DND-41 (cell line): ENCODE data around the gene JKAMP.

Experiments
- ATAC-seq: fragments of 200-7000 bp; cut with Tn5 transposase; 3 replicates; pipeline ENCODE4 v1.9.1; 2021; ENCODE audit warnings: low read depth; ENCODE audit not compliant: insufficient read depth
- DNase-seq: peaks from one replicate; pipeline ENCODE4 v3.0.0-alpha.2; 2020
- H2AFZ ChIP-seq: 2 replicates; pipeline ENCODE4 v1.6.0; 2012; ENCODE audit warnings: low read depth, low read length
- H3K27ac ChIP-seq: 2 replicates; pipeline ENCODE4 v1.5.1; 2012; ENCODE audit warnings: low read length, inconsistent platforms
- H3K27me3 ChIP-seq: fragments of 200-600 bp; sonication (generic); 2 replicates; pipeline ENCODE4 v1.6.0; 2012; ENCODE audit warnings: low read length, mild to moderate bottlenecking, inconsistent platforms; ENCODE audit not compliant: insufficient read depth, poor library complexity
- H3K36me3 ChIP-seq: 2 replicates; pipeline ENCODE4 v1.5.1; 2012; ENCODE audit warnings: low read length, inconsistent platforms; ENCODE audit not compliant: insufficient read depth
- H3K4me1 ChIP-seq: 2 replicates; pipeline ENCODE4 v1.5.1; 2012; ENCODE audit warnings: mild to moderate bottlenecking, low read length; ENCODE audit not compliant: insufficient read depth
- H3K4me2 ChIP-seq: 2 replicates; pipeline ENCODE4 v1.6.0; 2012; ENCODE audit warnings: mild to moderate bottlenecking, moderate library complexity, low read length, inconsistent platforms; ENCODE audit not compliant: insufficient read depth
- H3K4me3 ChIP-seq, 2 experiments: fragments of 200-600 bp in 1 of 2; shearing (Covaris generic) in 1 of 2; 2 replicates each; pipeline ENCODE4 v1.5.1; 2012 to 2016; ENCODE audit warnings: inconsistent platforms in 2 of 2, low read length in 2 of 2, mild to moderate bottlenecking in 2 of 2, low read depth in 1 of 2, moderate library complexity in 1 of 2
- H3K79me2 ChIP-seq: 2 replicates; pipeline ENCODE4 v1.6.0; 2012; ENCODE audit warnings: low read length, inconsistent platforms; ENCODE audit not compliant: insufficient read depth
- H3K9ac ChIP-seq: 2 replicates; pipeline ENCODE4 v1.6.0; 2012; ENCODE audit warnings: low read depth, mild to moderate bottlenecking, inconsistent platforms, low read length, moderate library complexity
- H3K9me3 ChIP-seq: 2 replicates; pipeline ENCODE4 v1.5.1; 2012; ENCODE audit warnings: low read length, moderate library complexity, mild to moderate bottlenecking, inconsistent platforms; ENCODE audit not compliant: insufficient read depth, severe bottlenecking
- H4K20me1 ChIP-seq: 2 replicates; pipeline ENCODE4 v1.6.0; 2012; ENCODE audit warnings: low read length; ENCODE audit not compliant: insufficient read depth
- CTCF ChIP-seq: IDR thresholded peaks from 2 replicates; pipeline ENCODE4 v1.5.1; 2012; ENCODE audit warnings: borderline replicate concordance, low read length, moderate library complexity, mild to moderate bottlenecking; ENCODE audit not compliant: poor library complexity, severe bottlenecking; ENCODE audit errors: extremely low read depth
- EZH2 ChIP-seq: IDR thresholded peaks from 3 replicates; pipeline ENCODE4 v1.6.1; 2012; ENCODE audit warnings: borderline replicate concordance, low read depth, mild to moderate bottlenecking, moderate library complexity, low read length, inconsistent platforms; ENCODE audit not compliant: severe bottlenecking

Gene JKAMP

GRCh38 chr14:59483819-59484638 is at the start of gene JKAMP, which contains the start of gene L3HYPDH:
TSS of gene JKAMP (plus strand) at chr14:59484517. CDS start at chr14:59484590, 73 bp downstream.
TSS of gene L3HYPDH (minus strand) at chr14:59484408. CDS start at chr14:59484316, 92 bp downstream.
- Histone ChIP-seq H3K4me1 (peaks cover 50% of the 10 kb centered on the region), H3K4me3 (peak within 1 kb of the TSS; percentile 74 to 79), H4K20me1 (no peaks in the 10 kb centered on the region), H3K79me2 (peaks cover 44% of the 10 kb centered on the region), H2AFZ (peak within 1 kb of the TSS; percentile 97), H3K27me3 (no peaks in the 10 kb centered on the region), H3K27ac (peak within 1 kb of the TSS; percentile 87), H3K4me2 (peak within 1 kb of the TSS; percentile 89), H3K9me3 (no peaks in the 10 kb centered on the region), H3K9ac (peak within 1 kb of the TSS; percentile 84), H3K36me3 (peaks cover 16% of the 10 kb centered on the region)
- ATAC-seq, result peak; percentile 92
- TF ChIP-seq EZH2, result no peak
- TF ChIP-seq CTCF, result peak; percentile 56
- peak; percentile 98 for DNase-seq

GRCh38 chr14:59435101-59435500 is 49.2 kb upstream of the JKAMP start:
- Histone ChIP-seq H3K79me2 (no peaks in the 10 kb centered on the region), H3K4me2 (no peak overlapping the region), H3K4me1 (no peaks in the 10 kb centered on the region), H3K4me3 (no peak overlapping the region), H3K27me3 (no peaks in the 10 kb centered on the region), H3K36me3 (no peaks in the 10 kb centered on the region), H4K20me1 (no peaks in the 10 kb centered on the region), H3K9me3 (no peaks in the 10 kb centered on the region), H2AFZ (no peak overlapping the region), H3K27ac (no peak overlapping the region), H3K9ac (no peak overlapping the region)
- DNase-seq (no peak), ATAC-seq (no peak)
- no peak for TF ChIP-seq EZH2
- no peak for TF ChIP-seq CTCF

GRCh38 chr14:59435987-59436386 is 48.3 kb upstream of the JKAMP start:
- H3K9ac ChIP-seq, result no peak overlapping the region
- no peak overlapping the region for H2AFZ ChIP-seq
- no peaks in the 10 kb centered on the region for H3K36me3 ChIP-seq
- no peak overlapping the region for H3K27ac ChIP-seq
- H3K4me3 ChIP-seq, result no peak overlapping the region
- DNase-seq, result no peak
- ATAC-seq, result no peak
- H3K4me1 ChIP-seq, result no peaks in the 10 kb centered on the region
- TF ChIP-seq EZH2, result no peak
- TF ChIP-seq CTCF, result no peak
- H3K9me3 ChIP-seq, result no peaks in the 10 kb centered on the region
- H3K27me3 ChIP-seq, result no peaks in the 10 kb centered on the region
- no peak overlapping the region for H3K4me2 ChIP-seq
- no peaks in the 10 kb centered on the region for H4K20me1 ChIP-seq
- H3K79me2 ChIP-seq, result no peaks in the 10 kb centered on the region
